DMS 273 treated with DMSO at 0.1 percent for 48 hours (cell line): Measurements from ENCODE around the gene MAP2K3.

Experiments used
- DNase-seq: peaks from one replicate; lab custom pipeline; 2025; lab: John Stamatoyannopoulos, UW

The MAP2K3 gene

DNA sequence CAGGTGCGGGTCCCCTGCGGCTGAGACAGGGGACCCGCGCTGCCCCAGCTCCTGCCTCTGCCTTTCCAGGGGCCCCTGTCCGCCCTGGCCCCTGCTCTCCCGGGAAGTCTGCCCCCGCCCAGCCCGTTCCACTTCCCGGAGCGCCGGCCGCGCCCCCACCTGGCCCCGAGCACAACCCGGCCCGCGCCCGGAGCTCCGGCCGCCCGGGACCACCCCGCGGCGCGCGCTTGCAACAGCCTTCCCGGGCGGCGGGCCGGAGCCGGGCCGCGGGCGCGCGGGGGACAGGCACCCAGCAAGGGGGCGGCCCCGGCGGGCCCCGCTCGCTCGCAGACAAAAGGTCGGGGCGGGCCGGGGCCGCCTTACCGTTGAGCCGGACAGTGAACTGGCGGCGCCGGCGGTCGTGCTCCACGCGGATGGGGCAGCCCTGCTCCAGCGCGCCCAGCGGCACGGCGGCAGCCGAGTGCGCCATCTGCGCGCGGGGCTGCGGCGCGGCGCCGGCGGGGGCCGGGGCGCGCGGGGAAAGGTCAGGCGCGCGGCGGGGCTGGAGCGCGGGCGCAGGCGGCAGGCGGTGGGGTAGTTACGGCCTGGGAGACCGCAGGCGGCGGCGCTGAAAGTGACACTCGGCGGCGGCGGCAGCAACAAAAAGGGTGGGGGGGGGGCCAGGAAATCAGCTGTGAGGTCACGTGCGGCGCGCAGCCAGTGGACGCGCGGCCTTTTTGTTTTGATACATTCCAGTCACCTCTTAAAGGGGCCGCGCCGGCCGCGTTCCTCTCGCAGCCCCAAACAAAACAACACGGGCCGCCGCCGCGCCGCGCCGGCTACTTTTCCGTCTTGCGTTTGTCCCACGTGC is 31.5 kb upstream of the MAP2K3 start, which contains the start of gene NATD1:
NATD1 (minus strand) TSS at position 615 of the 850 bp plus-strand sequence; CDS start at position 469, 146 bp downstream.
- DNase-seq = peak; percentile 28

- DNase-seq = no peak
Observed at GRCh38 chr17:21253646-21254441, 30.7 kb upstream of the MAP2K3 start.

DNA sequence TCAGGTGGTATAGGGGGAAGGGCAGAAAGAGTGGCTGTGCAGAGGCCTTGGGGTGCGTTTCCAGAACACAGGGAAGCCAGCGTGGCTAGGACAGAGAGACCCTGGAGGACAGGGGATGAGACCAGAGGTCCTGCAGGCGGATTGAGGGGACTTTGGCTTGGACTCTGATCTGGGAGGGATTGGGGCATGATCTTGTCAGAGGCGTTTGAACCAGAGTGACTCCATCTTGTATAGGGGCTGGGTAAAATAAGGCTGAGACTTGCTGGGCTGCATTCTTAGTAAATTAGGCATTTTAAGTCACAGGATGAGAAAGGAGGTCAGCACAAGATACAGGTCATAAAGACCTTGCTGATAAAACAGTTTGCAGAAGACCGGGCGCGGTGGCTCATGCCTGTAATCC is 25.9 kb upstream of the MAP2K3 start:
- no peak for DNase-seq

GRCh38 chr17:21262259-21262993 is 22.1 kb upstream of the MAP2K3 start:
- no peak for DNase-seq

- DNase-seq = no peak
Observed at GRCh38 chr17:21263376-21263775, 21.1 kb upstream of the MAP2K3 start.

DNA sequence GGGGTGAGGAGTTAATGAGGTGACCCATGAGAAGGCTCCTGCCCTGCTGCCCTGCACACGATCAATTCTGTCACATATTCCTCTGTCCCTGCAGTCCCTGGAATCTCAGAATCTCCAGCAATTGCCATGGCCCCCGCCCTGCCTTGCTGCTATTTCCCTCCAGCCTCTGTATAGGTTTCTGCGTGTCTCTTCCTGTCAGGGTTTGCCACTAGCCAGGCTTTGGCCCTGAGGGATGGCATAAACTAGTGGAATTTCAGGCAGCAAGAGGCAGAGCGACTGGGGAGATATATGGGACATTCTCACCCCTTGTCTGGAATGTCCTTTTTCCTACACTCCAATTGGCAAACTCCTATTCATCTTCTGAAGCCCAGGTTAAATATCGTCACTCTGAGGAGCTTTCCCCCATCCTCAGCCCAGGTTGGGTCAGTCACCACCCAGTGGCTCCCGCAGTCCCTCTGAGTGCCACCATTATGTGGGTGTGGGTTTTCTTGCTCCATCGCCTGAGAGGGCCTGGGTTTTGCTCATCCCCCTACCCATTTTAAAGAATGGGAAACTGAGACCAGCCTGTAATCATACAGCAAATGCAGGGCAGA is 15.8 kb upstream of the MAP2K3 start:
- no peak for DNase-seq

- DNase-seq = no peak
Observed at GRCh38 chr17:21269394-21269793, 15.1 kb upstream of the MAP2K3 start.

DNA sequence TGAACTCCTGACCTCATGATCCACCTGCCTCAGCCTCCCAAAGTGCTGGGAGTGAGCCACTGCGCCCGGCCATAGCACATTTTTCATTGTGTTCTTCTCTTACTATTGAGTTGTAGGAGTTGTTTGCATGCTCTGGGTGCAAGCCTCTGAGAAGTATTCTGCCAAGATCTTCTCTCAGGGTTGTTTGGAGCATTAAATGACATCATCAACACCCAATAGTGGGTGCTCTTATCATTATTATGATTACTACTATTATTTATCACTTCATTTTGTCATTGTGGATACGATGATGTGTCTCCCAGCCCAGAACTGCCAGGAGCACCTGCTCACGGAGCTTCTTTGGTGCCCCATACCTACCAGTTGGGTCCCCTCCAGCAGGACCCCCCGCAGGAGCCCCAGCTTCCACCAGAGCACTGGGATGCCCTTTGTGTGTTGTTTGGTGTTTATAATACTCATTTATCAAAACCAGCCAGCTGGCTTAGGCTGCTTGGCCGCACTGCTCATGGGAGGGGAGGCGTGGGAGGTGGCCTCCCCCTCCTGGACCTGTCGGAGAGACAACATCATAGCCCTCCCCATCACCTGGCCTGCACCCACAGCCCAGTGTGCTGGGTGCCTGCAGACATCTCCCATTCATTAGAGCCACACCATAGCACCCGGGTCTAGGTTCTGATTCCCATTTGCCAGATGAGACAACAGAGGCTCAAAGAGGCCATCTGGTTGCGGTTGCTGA is 12.9 kb upstream of the MAP2K3 start:
- no peak for DNase-seq

- DNase-seq = no peak
Observed at GRCh38 chr17:21272250-21272649, 12.3 kb upstream of the MAP2K3 start.

DNA sequence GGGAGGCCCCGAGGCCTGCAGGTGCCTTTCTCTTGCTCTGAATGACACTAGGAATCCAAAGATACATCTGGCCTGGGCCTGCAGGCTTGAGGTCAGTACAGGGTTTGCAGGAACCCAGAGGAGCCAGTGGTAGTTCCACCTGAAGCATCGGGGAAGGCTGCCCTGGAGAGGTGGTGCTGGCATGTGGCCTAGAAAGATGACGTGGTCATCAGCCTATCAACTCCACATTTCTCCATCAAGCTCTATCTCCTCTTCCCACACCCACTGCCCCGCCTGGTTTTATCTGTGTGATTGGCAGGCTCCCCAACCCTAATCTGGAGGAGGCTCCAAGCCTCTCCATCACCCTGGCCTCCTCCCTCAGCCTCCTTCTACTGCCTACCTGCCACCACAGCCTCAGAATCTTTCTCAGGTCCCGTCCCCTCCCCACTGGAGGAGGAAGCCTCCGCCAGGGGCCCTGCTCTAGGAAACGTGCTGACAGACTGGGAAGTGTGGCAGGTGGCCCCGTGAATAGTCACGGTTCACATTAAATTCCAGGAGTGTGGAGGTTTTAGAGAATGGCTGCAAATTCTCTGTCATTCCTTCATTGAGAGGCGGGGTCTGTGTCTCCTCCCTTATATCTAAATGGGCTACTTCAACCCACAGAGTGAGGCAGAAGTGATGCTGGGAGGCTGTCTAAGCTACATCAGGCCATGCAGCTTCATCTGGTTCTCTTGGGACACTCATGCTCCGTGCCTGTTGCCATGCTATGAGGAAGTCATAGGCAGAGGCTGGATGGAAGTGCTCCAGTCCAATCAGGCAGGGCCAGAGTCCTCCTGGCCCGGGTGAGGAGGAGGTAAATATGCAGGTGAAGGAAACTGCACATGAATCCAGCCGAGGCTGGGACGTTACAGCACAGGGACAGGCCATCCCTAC is 11.4 kb upstream of the MAP2K3 start:
- no peak for DNase-seq

DNA sequence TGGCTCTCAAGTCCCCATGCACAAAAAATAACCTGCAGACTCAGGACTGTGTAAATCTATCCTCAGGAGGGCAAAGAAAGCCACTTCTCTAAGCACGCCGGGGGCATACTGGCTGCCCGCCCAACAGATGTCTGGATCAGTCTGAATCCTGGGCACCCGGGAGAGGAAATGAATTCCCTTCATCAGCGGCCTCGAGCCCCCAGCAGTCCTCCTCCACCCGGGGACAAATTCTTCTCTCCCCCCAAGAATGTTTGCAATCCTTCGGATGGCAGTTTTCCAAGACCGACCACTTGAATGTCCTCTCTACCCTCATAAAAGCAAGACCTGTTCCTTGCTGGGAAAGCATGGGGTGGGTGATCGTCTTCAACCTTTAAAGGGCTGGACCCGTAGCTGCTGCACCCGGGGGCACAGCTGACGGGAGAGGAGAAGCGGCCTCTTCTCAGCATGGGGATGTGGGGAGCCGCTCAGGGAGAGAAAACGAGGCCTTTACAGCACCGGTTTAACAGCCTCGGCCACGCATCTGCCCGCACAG is 9.4 kb upstream of the MAP2K3 start:
- DNase-seq = peak; percentile 20

DNA sequence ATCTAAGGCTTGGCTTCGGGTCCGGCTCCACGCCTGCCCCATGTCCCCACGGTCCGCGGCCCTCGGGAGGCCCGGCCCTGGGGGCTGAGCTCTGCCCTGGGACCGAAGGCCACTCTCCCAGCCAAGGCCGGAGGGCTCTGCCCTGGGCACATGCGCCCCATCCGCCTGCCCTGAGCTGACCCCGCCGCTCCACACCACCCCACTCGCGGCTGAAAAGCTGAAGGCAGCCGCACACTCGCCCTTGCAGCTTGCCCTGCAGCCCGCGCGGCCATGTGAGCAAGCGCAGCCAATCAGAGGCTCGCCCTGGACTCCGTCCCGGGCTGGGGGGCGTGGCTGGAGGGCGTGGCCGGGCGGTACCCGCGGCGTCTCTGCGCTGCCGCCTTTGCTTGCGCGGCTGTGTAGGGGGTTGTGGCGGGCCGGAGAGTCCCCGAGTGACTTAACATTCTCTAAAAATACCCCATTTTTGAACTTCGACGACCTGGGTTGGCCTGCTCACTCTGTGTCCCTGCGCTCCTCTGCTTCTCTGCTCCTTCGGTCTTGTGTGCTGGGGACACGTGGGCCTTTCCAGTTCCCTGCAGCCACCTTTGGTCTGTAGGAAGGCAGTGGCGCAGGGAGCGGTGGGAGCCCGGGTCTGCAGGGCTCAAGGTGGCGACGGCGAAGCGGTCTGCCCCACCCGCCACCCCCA is 8.8 kb upstream of the MAP2K3 start:
- DNase-seq = peak; percentile 38

GRCh38 chr17:21276264-21276588 is 8.3 kb upstream of the MAP2K3 start:
- DNase-seq = no peak

DNA sequence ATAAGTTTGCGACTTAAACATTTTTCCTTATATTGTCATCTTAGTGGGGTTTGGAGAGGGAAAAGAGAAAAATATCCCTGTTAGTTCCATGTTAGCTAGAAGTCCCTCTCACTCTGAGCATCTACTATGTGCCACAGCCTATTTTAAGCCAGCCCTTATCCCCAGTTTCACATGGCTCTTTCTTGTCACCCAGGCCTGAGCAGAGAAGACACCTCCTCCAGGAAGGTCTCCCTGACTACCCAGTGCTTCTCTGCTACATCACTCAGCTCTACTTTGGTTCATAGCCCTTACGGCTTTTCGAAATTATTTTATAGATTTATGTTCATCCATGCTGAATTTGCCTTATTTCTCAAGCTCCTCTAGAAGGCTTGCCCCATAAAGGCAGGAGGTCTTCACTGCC is 7.2 kb upstream of the MAP2K3 start:
- no peak for DNase-seq

GRCh38 chr17:21278450-21279197 is 5.9 kb upstream of the MAP2K3 start:
- DNase-seq = no peak

GRCh38 chr17:21279198-21279535 is 5.3 kb upstream of the MAP2K3 start:
- DNase-seq = no peak

DNA sequence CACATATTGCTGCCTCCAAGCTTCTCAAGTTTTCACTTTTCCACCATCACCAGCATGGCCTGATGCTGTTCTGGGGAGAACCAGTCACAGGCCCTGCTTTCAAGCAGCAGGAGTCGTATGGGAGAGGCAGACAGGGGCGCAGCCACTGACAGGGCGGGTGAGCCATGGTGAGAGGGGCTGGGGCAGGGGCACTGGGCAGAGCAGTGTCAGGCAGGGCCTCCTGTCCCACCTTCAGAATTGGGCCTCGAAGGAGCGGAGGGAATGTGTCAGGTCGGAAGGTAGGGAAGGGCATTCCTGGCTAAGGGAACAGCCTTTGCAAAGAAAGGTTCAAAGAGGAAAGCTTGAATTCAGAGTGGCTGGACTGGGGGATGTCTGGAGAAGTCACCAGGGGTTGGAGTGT is 4.9 kb upstream of the MAP2K3 start:
- DNase-seq = no peak

DNA sequence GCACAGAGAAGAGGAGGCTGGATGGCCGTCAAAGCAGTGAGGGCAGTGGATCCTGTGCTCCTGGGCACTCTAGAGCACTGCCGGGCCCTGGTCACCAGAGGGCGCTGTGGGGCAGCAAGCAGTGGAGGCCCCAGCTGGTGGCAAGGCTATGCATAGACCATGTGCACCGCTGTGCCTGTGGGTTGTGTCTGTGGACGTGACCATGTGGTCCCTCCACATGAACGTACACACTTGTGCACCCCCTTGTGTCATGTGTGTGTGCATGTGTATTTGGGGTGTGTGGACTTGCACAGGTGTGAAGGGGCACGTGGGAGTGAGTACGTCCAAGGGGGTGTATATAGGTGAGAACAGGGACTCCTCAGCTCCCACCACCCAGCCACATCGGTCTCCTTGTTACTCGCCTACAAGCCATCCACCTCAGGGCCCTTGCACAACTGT is 4.4 kb upstream of the MAP2K3 start:
- peak; percentile 22 for DNase-seq

DNA sequence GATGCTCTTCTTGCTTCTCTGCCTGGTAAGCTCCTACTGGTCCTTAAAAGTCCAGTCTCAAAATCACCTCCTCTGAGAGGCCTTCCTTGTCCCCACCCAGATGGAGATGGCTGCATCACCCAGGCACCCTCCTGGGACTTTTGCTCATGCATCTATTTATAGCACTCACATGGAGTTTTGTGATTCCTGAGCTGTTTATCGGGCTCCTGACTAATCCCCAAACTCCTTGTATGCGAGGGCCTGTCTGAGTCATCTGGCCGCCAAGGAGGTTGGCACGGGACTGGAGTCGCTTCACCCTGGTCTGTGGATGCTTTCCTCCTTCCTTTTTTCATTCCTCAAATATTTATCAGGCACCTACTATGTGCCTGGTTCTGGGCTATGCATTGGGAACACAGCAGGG is 2.3 kb upstream of the MAP2K3 start:
- DNase-seq = no peak
